Measurements from ENCODE around the gene PSMD12.
"Not testable (repeated sequence)": the region's sequence is repeated elsewhere in the genome, so short reads cannot be mapped to it uniquely, and the experiment has no call there.

PSMD12 gene

GRCh38 chr17:67392111-67392510 lies 25.7 kb upstream of the PSMD12 start:
- H3K4me3 ChIP-seq (replicated peaks; ENCODE audit: low read depth, low read length): no peak overlapping the region
- DNase-seq (ENCODE audit: extremely low read depth, insufficient read length): no peak
- no peak for TF ChIP-seq CTCF (IDR thresholded peaks at IDR 0.05; ENCODE audit: insufficient read depth, low read length, poor library complexity, severe bottlenecking)
- no peaks in the 10 kb centered on the region for H3K36me3 ChIP-seq (ENCODE audit: control insufficient read depth, insufficient read depth, low read length)
- H3K27me3 ChIP-seq (replicated peaks; ENCODE audit: control insufficient read depth, insufficient read depth, low read length): no peaks in the 10 kb centered on the region

- TF ChIP-seq CTCF (IDR thresholded peaks at IDR 0.05; ENCODE audit: insufficient read depth, low read length, poor library complexity, severe bottlenecking): no peak
- DNase-seq (ENCODE audit: extremely low read depth, insufficient read length): peak; percentile 75
These were observed 24.4 kb upstream of the PSMD12 start for GRCh38 chr17:67390646-67391361.

GRCh38 chr17:67390006-67390645 lies 23.7 kb upstream of the PSMD12 start:
- no peaks in the 10 kb centered on the region for H3K27me3 ChIP-seq (replicated peaks; ENCODE audit: control insufficient read depth, insufficient read depth, low read length)
- no peak for DNase-seq (ENCODE audit: extremely low read depth, insufficient read length)
- peak overlapping the region; percentile 3; the same call in 1 of the 2 replicates for H3K4me3 ChIP-seq (replicated peaks; ENCODE audit: low read depth, low read length)
- TF ChIP-seq CTCF (IDR thresholded peaks at IDR 0.05; ENCODE audit: insufficient read depth, low read length, poor library complexity, severe bottlenecking): no peak
- H3K36me3 ChIP-seq (ENCODE audit: control insufficient read depth, insufficient read depth, low read length): no peaks in the 10 kb centered on the region

More at GRCh38 chr17:67390646-67391361, 24.4 kb upstream of the PSMD12 start:
- no peak overlapping the region; the same call in 1 of the 2 replicates for H3K4me3 ChIP-seq (replicated peaks; ENCODE audit: low read depth, low read length)
- H3K36me3 ChIP-seq (ENCODE audit: control insufficient read depth, insufficient read depth, low read length): no peaks in the 10 kb centered on the region
- no peaks in the 10 kb centered on the region for H3K27me3 ChIP-seq (replicated peaks; ENCODE audit: control insufficient read depth, insufficient read depth, low read length)

- Histone ChIP-seq H3K4me3 (replicated peaks; ENCODE audit: low read depth, low read length) (no peak overlapping the region), H3K36me3 (ENCODE audit: control insufficient read depth, insufficient read depth, low read length) (no peaks in the 10 kb centered on the region), H3K27me3 (replicated peaks; ENCODE audit: control insufficient read depth, insufficient read depth, low read length) (no peaks in the 10 kb centered on the region)
- no peak for DNase-seq (ENCODE audit: extremely low read depth, insufficient read length)
- no peak for TF ChIP-seq CTCF (IDR thresholded peaks at IDR 0.05; ENCODE audit: insufficient read depth, low read length, poor library complexity, severe bottlenecking)
These were observed 22.6 kb upstream of the PSMD12 start for GRCh38 chr17:67388986-67389385.

GRCh38 chr17:67388536-67388935 lies 22.2 kb upstream of the PSMD12 start:
- not testable (repeated sequence) for H3K27me3 ChIP-seq (replicated peaks; ENCODE audit: control insufficient read depth, insufficient read depth, low read length); DNase-seq (ENCODE audit: extremely low read depth, insufficient read length); H3K36me3 ChIP-seq (ENCODE audit: control insufficient read depth, insufficient read depth, low read length); H3K4me3 ChIP-seq (replicated peaks; ENCODE audit: low read depth, low read length)

GRCh38 chr17:67386965-67387551 lies 20.7 kb upstream of the PSMD12 start:
- H3K27me3 ChIP-seq (replicated peaks; ENCODE audit: control insufficient read depth, insufficient read depth, low read length): no peaks in the 10 kb centered on the region
- peak; percentile 56 for DNase-seq (ENCODE audit: extremely low read depth, insufficient read length)
- H3K36me3 ChIP-seq (ENCODE audit: control insufficient read depth, insufficient read depth, low read length): no peaks in the 10 kb centered on the region
- peak; percentile 70 for TF ChIP-seq CTCF (IDR thresholded peaks at IDR 0.05; ENCODE audit: insufficient read depth, low read length, poor library complexity, severe bottlenecking)
- H3K4me3 ChIP-seq (replicated peaks; ENCODE audit: low read depth, low read length): no peak overlapping the region
